ENCODE results near the gene NCOA3. TPM values are rescaled to one million over a fixed set of nuclear protein-coding genes. Genes with fewer than 3 reads are reported as not detected.

The NCOA3 gene
- total RNA-seq, 1 experiment from 2014 or later = 23.3 TPM

GRCh38 chr20:47476452-47476851 is 25.2 kb upstream of the NCOA3 start:
- Histone ChIP-seq H3K79me2 (ENCODE audit: insufficient read depth, low read length) (no peaks in the 10 kb centered on the region), H4K91ac (ENCODE audit: insufficient read length, low read depth, low read length) (no peak overlapping the region), H3K9ac (ENCODE audit: extremely low read depth, insufficient read length, low read length) (no peak overlapping the region), H3K56ac (ENCODE audit: insufficient read length, low read depth, low read length) (no peak overlapping the region), H3K23me2 (ENCODE audit: insufficient read length, low read depth, low read length, poor library complexity, severe bottlenecking) (no peaks in the 10 kb centered on the region), H3K27ac (ENCODE audit: insufficient read length, low read depth, low read length) (no peak overlapping the region), H2BK5ac (ENCODE audit: insufficient read length, low read length) (no peak overlapping the region), H3K9me3 (ENCODE audit: control insufficient read depth, low read depth, low read length) (no peaks in the 10 kb centered on the region), H4K5ac (ENCODE audit: insufficient read length, low read depth, low read length) (no peak overlapping the region), H2BK15ac (ENCODE audit: low read depth, low read length) (no peak overlapping the region), H3K79me1 (ENCODE audit: insufficient read depth, low read depth, low read length, poor library complexity, severe bottlenecking) (no peaks in the 10 kb centered on the region), H2AK5ac (ENCODE audit: insufficient read length, low read length) (no peak overlapping the region), H2BK120ac (ENCODE audit: low read depth, low read length, poor library complexity, severe bottlenecking) (no peak overlapping the region), H4K20me1 (ENCODE audit: control insufficient read depth, insufficient read depth, insufficient read length) (no peaks in the 10 kb centered on the region), H3T11ph (ENCODE audit: low read length) (no peak overlapping the region), H3K18ac (ENCODE audit: insufficient read length, low read depth, low read length) (no peak overlapping the region), H3K23ac (ENCODE audit: insufficient read length, low read depth, low read length) (no peak overlapping the region), H3K4me1 (ENCODE audit: insufficient read depth, low read length) (no peaks in the 10 kb centered on the region), H3K14ac (ENCODE audit: insufficient read depth, low read length) (no peak overlapping the region), H3K27me3 (ENCODE audit: insufficient read depth, low read length) (no peaks in the 10 kb centered on the region), H3K4ac (ENCODE audit: low read depth, low read length) (no peak overlapping the region), H3K4me2 (ENCODE audit: insufficient read depth, insufficient read length, low read length) (no peak overlapping the region), H2BK20ac (ENCODE audit: low read depth, low read length, poor library complexity, severe bottlenecking) (no peak overlapping the region), H2AFZ (ENCODE audit: low read length) (no peak overlapping the region), H2BK12ac (ENCODE audit: insufficient read length, low read depth, low read length) (no peak overlapping the region), H4K8ac (replicated peaks; ENCODE audit: insufficient read length, low read depth, low read length) (no peak overlapping the region)
- DNase-seq = no peak
- H3K27ac Mint-ChIP-seq = peak overlapping the region in 1 of 3 experiments; percentile 29; a peak in 1 of 7 replicates
- H3K36me3 Mint-ChIP-seq (ENCODE audit: insufficient read depth in 1 of 3, low read depth in 3 of 3) = no peaks in the 10 kb centered on the region
- no peaks in the 10 kb centered on the region for H3K27me3 Mint-ChIP-seq (ENCODE audit: low read depth)
- WGBS (ENCODE audit: extremely low coverage, insufficient read length, low lambda C conversion rate) = no CpG with 5 or more reads among the region's 2 CpGs
- no peak for TF ChIP-seq CTCF (conservative IDR thresholded peaks at IDR 0.05)
- H3K4me3 Mint-ChIP-seq = no peak overlapping the region
- H3K9me3 Mint-ChIP-seq = no peaks in the 10 kb centered on the region
- H3K4me1 Mint-ChIP-seq = no peaks in the 10 kb centered on the region

All from H9 (cell line).